GM06990 (cell line): ENCODE measurements around the gene GAGE12J.
"Not testable (repeated sequence)": the region's sequence is repeated elsewhere in the genome, so short reads cannot be mapped to it uniquely, and the experiment has no call there.

Experiments
- DNase-seq: peaks from one replicate; pipeline ENCODE4 v3.0.0-alpha.2; 2011; ENCODE audit not compliant: insufficient read length; ENCODE audit errors: extremely low read depth
- H3K27me3 ChIP-seq: replicated peaks from 2 replicates; pipeline ENCODE4 v1.6.0; 2011; ENCODE audit warnings: low read length; ENCODE audit not compliant: control insufficient read depth, insufficient read depth
- H3K36me3 ChIP-seq: 2 replicates; pipeline ENCODE4 v1.5.1; 2011; ENCODE audit warnings: low read length; ENCODE audit not compliant: control insufficient read depth, insufficient read depth
- H3K4me3 ChIP-seq: replicated peaks from 2 replicates; pipeline ENCODE4 v1.5.1; 2011; ENCODE audit warnings: low read depth, mild to moderate bottlenecking, control low read depth, low read length
- CTCF ChIP-seq: IDR thresholded peaks from 2 replicates; pipeline ENCODE4 v1.5.1; 2011; ENCODE audit warnings: low read length, control low read depth, mild to moderate bottlenecking, inconsistent platforms; ENCODE audit not compliant: insufficient read depth, poor library complexity, severe bottlenecking

The GAGE12J gene

GRCh38 chrX:49290215-49290614, 31.6 kb upstream of the GAGE12J start:
- TF ChIP-seq CTCF: no peak
- DNase-seq: no peak
- Histone ChIP-seq H3K27me3 (no peaks in the 10 kb centered on the region), H3K36me3 (no peaks in the 10 kb centered on the region), H3K4me3 (no peak overlapping the region)

DNA sequence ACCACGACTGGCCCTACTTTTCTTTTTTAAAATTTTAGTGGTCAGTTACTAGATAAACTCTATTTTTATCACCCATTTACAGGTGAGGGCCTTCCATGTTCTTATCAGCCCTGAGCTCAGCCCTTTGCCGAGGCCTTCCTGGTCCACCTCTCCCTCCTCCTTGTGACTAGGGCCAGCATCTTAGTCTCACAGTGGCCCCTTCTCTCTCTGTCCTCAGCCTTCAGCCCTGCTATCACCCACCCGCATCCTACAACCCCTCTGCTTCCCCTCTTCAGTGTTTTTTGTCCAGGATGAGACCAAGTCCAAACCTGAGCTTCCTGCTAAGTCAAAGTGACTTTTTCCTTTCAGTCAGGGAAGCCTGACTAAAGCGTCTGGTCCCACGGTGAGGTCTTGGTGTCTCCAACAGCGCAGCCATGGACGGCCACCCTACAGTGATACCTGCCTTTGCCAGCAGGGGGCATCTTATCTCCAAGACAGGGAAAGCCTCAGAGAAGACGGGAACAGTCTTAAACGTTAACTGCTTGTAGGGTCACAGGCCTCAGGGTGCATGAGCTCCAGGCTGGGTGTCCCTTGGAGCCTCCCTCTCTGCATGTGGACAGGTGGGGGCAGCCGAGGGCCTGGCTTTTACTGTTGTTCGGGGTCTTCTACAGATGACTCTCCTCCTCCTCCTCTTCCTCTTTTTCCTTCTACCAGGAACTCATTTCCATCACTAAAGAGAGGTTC, 30.1 kb upstream of the GAGE12J start:
- Histone ChIP-seq H3K36me3 (no peaks in the 10 kb centered on the region), H3K27me3 (no peaks in the 10 kb centered on the region), H3K4me3 (no peak overlapping the region)
- DNase-seq: peak; percentile 21
- TF ChIP-seq CTCF: peak; percentile 68

GRCh38 chrX:49292400-49293362, 29.2 kb upstream of the GAGE12J start:
- DNase-seq: no peak
- no peak for TF ChIP-seq CTCF
- Histone ChIP-seq H3K27me3 (no peaks in the 10 kb centered on the region), H3K36me3 (no peaks in the 10 kb centered on the region), H3K4me3 (no peak overlapping the region)

DNA sequence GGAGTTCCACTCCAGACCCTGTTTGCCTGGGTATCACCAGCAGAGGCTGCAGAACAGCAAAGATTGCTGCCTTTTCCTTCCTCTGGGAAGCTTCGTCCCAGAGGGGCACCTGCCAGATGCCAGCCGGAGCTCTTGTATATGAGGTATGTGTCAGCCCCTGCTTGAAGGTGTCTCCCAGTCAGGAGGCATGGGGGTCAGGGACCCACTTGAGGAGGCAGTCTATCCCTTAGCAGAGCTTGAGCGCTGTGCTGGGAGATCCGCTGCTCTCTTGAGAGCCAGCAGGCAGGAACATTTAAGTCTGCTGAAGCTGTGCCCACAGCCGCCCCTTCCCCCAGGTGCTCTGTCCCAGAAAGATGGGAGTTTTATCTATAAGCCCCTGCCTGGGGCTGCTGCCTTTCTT, 22.5 kb upstream of the GAGE12J start:
- DNase-seq, H3K4me3 ChIP-seq, H3K27me3 ChIP-seq, H3K36me3 ChIP-seq: not testable (repeated sequence)

- Histone ChIP-seq H3K36me3 (no peaks in the 10 kb centered on the region), H3K4me3 (no peak overlapping the region), H3K27me3 (no peaks in the 10 kb centered on the region)
- no peak for DNase-seq
- TF ChIP-seq CTCF: no peak
These were observed 21.1 kb upstream of the GAGE12J start for GRCh38 chrX:49300703-49301102.

DNA sequence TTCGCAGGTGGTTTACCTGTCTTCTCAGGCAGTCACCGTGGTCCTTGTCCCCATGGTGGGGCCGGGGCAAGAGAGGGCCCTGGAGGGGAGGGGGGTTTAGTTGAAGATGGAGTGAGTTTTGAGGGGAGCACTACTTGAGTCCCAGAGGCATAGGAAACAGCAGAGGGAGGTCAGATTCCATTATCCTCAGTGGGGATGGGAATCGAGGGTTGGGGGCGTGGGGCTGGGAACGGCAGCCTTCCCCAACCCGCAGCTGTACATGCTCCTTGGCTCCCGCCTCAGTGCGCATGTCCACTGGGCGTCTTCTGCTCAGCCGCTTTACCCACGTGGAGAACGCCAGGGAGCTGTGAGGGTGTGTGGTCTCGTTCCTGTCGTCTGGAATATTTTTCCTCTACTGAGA, 18.5 kb upstream of the GAGE12J start, which contains the start of gene GAGE10:
TSS of gene GAGE10 (plus strand) at position 301 of the 400 bp plus-strand sequence. CDS start 1,214 bp downstream, outside the sequence.
- Histone ChIP-seq H3K36me3 (no peaks in the 10 kb centered on the region), H3K4me3 (no peak within 1 kb of the TSS), H3K27me3 (no peaks in the 10 kb centered on the region)
- no peak for DNase-seq
- TF ChIP-seq CTCF: no peak

DNA sequence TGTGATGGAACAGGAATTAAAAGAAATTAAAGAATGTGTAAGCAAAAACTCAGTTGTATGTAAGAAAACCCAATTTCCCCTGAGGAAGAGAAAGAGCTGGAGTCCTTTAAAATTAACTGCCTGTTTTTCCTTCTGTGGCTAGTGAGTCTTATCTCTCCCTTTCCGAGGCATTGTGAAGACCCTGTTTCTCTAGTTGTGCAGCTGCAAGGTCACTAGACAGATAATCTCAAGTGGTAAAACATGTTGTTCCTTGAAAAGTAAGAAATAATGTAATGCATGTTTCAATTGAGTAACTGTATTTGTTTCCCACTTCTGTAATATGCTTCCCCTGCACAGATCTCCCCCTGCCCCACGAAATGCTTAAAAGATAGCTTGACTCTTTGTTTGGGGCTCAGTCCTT, 14.1 kb upstream of the GAGE12J start:
- DNase-seq, H3K4me3 ChIP-seq, H3K27me3 ChIP-seq, H3K36me3 ChIP-seq: not testable (repeated sequence)
